Right lobe of liver (tissue), 4 donors: ENCODE results near the gene ILRUN.

Experiments
- CTCF ChIP-seq, 4 donors: fragments of 200-600 bp in 3 of 4; fragments of 450-650 bp in 1 of 4; IDR thresholded peaks; one replicate each; pipeline versions ENCODE4 v1.5.1 to v1.8.0; 2016 to 2022; ENCODE audit warnings: antibody characterized with exemption in 4 of 4, mild to moderate bottlenecking in 2 of 4
- POLR2A ChIP-seq: fragments of 450-650 bp; IDR thresholded peaks from one replicate; pipeline ENCODE4 v1.6.1; 2017; ENCODE audit warnings: antibody characterized with exemption, mild to moderate bottlenecking
- donor health status: DM: no; HTN: no; CAD: no.
- donor health status: DM: no; HTN: no; CAD: no.
- donor health status: DM: no; HTN: yes; CAD: no.

GRCh38 chr6:34665019-34665418 is 31.5 kb downstream of the ILRUN start:
- TF ChIP-seq CTCF (IDR thresholded peaks at IDR 0.05) (no peak), POLR2A (no peak)
